GM18873 (cell line): Measurements from ENCODE around the gene FAM3D.
"Not testable (repeated sequence)": the region's sequence is repeated elsewhere in the genome, so short reads cannot be mapped to it uniquely, and the experiment has no call there.

ENCODE experiments used
- ATAC-seq: cut with Tn5 transposase; IDR thresholded peaks from one replicate; pipeline ENCODE4 v1.9.1; 2021; ENCODE audit warnings: mild to moderate bottlenecking, moderate library complexity, moderate number of reproducible peaks; ENCODE audit not compliant: unreplicated experiment, low FRiP score

Gene FAM3D

DNA sequence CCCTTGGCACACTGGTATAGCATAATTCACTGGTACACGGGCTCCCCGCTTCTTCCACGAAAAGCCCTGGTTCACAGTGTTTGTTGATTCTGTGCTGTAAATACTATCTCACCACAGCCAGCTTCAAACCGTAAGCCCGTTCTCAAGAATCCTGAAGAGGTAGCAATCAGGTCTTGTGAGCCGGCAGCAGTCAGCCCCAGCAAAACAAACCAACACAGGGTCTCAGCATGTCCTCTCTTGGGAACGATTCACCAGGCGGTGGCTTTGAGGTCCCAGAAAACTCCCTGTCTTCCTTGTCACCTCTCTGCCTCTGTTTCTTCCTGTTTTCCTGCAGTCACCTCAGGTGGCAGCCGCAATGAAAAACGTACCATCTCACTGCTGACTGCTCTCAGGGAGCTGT lies 19.1 kb upstream of the FAM3D start:
- ATAC-seq = no peak

GRCh38 chr3:58683466-58683865 lies 16.9 kb upstream of the FAM3D start:
- ATAC-seq = no peak

GRCh38 chr3:58683001-58683458 lies 16.5 kb upstream of the FAM3D start:
- ATAC-seq = no peak

GRCh38 chr3:58681863-58682262 lies 15.3 kb upstream of the FAM3D start:
- ATAC-seq = no peak

DNA sequence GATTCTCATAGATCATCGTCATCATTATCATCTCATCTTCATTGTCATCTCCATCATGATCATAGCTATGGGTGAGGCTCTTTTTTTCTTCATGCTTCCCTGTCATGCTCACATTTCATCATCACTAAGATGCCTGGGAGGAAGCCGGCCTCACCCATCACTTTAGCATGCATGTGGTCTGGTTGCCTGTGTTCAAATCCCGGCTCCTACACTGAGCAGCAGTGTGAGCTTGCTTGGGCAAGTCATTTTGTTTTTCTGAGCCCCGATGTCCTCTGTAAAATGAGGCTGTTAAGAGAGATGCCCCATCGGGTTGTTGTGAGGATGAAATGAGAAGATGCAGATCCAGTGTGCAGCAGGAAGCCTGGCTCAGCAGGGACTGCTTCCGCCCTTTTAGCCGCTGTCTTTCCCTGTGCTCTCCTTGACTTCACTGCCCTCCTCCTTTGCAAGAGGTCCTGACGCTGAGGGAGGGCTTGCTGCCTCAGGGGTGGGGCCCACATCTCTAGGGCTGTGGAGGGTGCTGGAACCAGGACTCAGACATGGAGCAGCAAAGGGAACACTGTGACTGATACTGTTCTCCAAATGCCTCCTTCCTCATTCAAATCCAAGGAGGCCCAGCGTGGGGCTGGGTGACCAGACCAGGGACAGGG lies 14.4 kb upstream of the FAM3D start:
- no peak for ATAC-seq

DNA sequence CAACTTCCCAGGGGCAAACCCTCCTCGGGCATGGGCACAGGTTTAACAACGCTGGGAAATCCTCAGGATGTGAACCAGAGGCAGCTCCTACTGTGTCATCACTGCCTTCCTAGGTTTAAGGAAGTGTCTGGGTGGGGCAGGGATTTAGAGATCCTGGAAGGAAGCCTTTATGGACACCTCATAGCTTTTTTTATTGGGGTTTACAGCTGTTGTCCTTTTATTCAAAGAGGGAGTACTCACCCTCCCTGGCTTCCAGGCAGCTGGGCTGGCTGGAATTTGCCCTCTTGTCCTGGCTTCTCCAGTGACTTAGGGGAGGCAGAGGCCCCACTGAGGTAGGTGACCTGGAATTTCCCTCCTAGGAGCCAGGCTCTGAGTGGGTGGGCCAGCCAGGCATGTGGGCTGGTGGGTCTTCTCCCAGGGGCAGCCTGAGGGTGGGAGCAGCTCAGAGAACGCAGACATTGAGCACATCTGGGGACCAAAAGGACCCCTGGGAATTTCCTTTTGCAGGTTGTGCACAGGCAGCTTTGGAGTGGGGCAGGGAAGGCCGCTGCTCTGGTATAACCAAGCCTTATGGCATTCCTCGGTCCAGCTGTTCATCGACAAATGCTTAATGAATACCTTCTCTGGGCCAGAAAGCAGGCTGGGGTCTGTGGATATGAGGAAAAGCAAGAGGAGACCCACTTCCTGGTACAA lies 13.5 kb upstream of the FAM3D start:
- no peak for ATAC-seq

- ATAC-seq = no peak
These were observed 12.9 kb upstream of the FAM3D start for GRCh38 chr3:58679446-58679845.

- not testable (repeated sequence) for ATAC-seq
These were observed 11.8 kb upstream of the FAM3D start for GRCh38 chr3:58678177-58678970.

DNA sequence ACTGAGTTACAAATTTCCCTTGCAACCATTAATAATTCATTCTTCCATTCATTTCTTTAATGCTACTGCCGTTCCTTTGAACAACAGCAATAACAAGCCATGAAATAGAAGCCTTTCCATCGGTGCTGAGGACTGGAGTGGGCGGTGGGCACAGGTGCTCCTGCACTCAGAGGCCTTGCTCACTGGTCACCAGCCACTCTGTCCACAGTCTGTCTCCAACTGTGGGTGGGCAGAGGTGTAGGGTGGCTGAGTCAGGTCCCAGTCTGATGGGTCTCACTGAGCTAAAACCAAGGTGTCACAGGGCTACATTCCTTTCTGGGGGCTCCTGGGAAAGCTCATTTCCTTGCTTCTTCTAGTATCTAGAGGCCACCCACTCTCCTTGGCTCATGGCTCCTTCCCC lies 6.3 kb upstream of the FAM3D start:
- no peak for ATAC-seq

DNA sequence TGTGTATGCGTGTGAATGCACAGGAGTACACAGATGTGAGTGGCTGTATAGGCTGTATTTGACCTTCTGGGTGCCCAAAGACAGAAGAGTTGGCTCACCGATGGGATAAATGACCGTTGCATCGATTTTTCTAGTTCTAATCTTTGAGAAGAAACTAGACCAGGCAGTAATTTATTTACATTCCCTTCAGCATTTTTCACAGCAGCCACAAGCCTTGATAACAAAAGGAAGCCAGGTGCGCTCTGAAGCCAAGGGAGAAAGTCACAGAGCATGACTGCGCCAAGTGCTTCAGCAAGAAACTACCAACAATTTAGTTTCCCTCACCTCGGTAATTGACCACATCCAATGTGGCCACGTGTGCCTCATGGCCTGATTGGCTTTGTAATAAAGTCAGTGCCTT lies 5.9 kb upstream of the FAM3D start:
- ATAC-seq = no peak

GRCh38 chr3:58670506-58671135 lies 4.0 kb upstream of the FAM3D start:
- ATAC-seq = no peak

- ATAC-seq = no peak
These were observed 1.7 kb upstream of the FAM3D start for GRCh38 chr3:58668247-58668646.

- ATAC-seq = no peak
These were observed 1.1 kb upstream of the FAM3D start for GRCh38 chr3:58667704-58668103.

DNA sequence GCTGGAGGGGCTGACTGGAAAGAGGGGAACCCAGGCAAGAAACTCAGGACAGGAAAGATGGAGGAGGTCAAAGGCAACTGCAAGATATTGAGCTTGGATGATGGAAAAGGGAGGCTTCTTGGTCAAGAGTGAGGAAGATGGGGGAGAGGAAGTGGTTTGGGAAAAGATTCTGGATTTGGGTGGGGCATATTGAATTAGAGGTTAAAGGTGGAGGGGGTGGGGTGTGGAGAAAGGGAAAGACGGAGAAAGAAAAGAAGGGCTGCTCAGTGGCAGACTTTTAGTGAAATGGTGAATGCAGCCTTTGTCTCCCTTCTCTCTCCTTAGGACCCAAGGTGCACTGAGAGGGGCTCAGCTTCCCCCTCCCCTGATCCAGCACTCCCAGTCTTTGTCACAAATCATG lies 655 bp upstream of the FAM3D start:
- no peak for ATAC-seq

DNA sequence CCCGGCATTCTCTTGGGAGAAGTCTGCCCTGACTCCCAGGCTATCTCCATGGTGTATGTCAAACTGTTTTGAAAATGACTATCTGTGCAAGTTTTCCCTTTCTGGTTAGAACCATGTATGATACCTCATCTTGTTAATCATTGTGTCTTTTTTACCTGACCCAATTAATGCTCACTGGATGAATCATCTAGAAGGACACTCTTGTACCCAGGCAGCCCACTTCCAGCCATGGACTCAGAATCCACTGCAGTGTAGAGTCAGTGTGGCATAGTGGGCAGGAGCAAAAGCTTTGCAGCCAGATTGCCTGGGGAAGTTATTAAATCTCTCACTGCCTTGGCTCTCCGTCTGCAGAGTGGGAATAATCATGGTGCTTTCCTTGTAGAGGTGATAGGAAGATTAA lies 1.2 kb downstream of the FAM3D start:
- ATAC-seq = no peak

GRCh38 chr3:58664611-58665010 lies 2.0 kb downstream of the FAM3D start:
- ATAC-seq = no peak

DNA sequence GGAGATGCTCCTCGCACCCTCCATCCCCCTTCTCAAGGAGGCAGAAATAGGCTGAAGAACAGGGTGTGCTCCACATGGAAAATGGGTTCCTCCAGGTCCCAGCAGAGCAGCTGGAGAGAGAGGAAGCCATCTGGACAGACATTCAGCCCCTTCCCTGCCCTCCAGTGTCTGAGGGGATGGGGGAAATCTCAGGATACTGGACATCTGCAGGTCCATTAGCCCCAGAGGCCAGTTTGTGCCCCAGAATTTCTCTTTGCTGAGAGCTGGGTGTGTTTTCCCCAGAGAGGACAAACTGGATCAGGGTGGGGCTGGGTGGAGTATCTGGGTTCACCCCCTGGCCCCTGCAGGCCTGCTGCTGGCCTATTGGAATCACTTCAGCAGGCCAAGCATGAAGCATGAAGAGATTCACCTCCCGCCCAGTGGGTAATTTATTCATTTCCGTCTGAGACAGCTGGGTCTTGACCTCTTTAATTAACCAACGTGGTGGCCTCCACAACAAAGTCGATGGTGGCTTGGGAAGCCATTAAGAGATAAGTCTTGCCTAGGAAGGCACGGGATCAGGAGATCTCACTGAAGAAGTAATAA lies 4.6 kb downstream of the FAM3D start:
- no peak for ATAC-seq

DNA sequence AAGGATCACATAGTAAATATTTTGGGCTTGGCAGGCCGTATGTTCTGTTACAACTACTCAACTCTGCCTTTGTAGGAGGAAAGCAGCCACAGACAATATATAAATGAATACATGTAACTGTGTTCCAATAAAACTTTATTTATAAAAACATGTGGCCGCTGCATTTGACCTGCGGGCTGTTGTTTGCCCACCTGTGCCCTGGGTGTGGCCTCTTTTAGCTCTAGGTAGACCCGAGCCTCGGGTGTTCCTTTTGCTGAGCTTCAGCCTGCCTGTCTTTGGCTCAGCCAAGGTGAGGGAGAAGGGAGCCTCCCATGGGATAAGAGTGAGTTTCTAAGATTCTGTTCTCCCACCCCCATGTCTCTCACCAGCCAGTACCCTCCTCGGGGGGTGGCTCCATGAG lies 5.6 kb downstream of the FAM3D start:
- no peak for ATAC-seq

GRCh38 chr3:58659051-58659675 lies 7.4 kb downstream of the FAM3D start:
- no peak for ATAC-seq

DNA sequence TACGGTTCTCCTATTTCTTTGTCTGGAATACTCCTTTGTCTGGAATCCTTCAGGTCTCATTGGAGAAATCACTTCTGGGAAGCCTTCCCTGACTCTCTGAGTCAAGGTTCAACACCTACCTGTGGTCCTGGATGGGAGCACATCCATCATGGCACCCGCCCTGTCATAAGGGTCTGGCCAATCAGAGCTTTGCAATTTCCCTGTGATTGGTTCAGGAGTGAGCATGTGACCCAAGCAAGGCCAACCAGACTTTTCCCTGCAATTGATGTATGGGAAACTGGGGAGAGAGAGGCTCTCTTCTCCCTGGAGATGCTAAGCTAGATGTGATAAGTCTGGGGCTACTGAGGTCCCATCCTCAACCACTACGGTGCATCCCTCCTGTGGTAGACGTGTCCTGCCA lies 8.1 kb downstream of the FAM3D start:
- ATAC-seq = no peak
